Mucosa of descending colon (tissue), 3 donors: Measurements from ENCODE around the gene SCAMP3. TPM values are rescaled to one million over a fixed set of nuclear protein-coding genes. Genes with fewer than 3 reads are reported as not detected.

Source experiments
- ATAC-seq: fragments of 200-7000 bp; cut with Tn5 transposase; one replicate; pipeline ENCODE4 v1.9.1; 2020; ENCODE audit warnings: mild to moderate bottlenecking, moderate library complexity
- DNase-seq, 3 donors: peaks; one replicate each; pipeline ENCODE4 v3.0.0-alpha.2; 2020
- H3K36me3 ChIP-seq: fragments of 200-600 bp; one replicate; pipeline ENCODE4 v1.8.0; 2021; ENCODE audit warnings: low read depth, mild to moderate bottlenecking
- H3K4me1 ChIP-seq: fragments of 200-600 bp; one replicate; pipeline ENCODE4 v1.8.0; 2021; ENCODE audit warnings: low read depth, mild to moderate bottlenecking
- H3K4me3 ChIP-seq: fragments of 200-600 bp; one replicate; pipeline ENCODE4 v1.8.0; 2021; ENCODE audit warnings: mild to moderate bottlenecking
- H3K9me3 ChIP-seq: fragments of 200-600 bp; one replicate; pipeline ENCODE4 v1.8.0; 2021; ENCODE audit warnings: mild to moderate bottlenecking
- CTCF ChIP-seq: fragments of 200-600 bp; IDR thresholded peaks from one replicate; pipeline ENCODE4 v1.8.0; 2022; ENCODE audit warnings: antibody characterized with exemption, mild to moderate bottlenecking
- intact Hi-C, 2 donors: fragments of 100-400 bp; cut with DNase I in 1 of 2; cut with micrococcal nuclease in 1 of 2; formaldehyde crosslinking; loops; one replicate each; pipeline versions ENCODE4 v1.11.0 to v1.11.1; 2022; cut with DNase I, micrococcal nuclease
- long read RNA-seq, 2 donors: library from polyadenylated mRNA; unstranded; transcript quantifications; one replicate each; pipeline ENCODE4 v2.0.0, GENCODE V29; 2019 to 2021
- total RNA-seq, 3 donors: library from RNA; stranded (reverse); fragmentation: NEBNext Ultra II Directional in 2 of 3; extraction: Animal tissue kit (Norgen Biotek cat#: 25700) in 2 of 3; gene quantifications; one replicate each; pipeline versions ENCODE4 v1.2.1 to v1.2.4, GENCODE V29; 2021 to 2023
- donor health status: DM: no; HTN: no; CAD: no; lungs with moderate emphysema.
- donor health status: DM: no; HTN: no; CAD: no.
- donor health status: DM: no; HTN: yes; CAD: no.

SCAMP3 gene
- total RNA-seq = 10 to 100 TPM; 43.6 to 53.4 (median 46.8) TPM
- long read RNA-seq, donor 1, transcript SCAMP3-201 (9 exons, 1,446 nt) = major isoform, 34 of 57 reads
- long read RNA-seq, donor 1, transcript SCAMP3-202 (8 exons, 1,537 nt) = minor isoform, 9 of 57 reads
- long read RNA-seq, donor 1, partial matches to known transcripts = 4 of 57 reads
- long read RNA-seq, donor 1, other reads (novel, unspliced or antisense) = 10 of 57 reads
- long read RNA-seq, donor 2, transcript SCAMP3-201 (9 exons, 1,446 nt) = major isoform, 26 of 36 reads
- long read RNA-seq, donor 2, partial matches to known transcripts = 1 of 36 reads
- long read RNA-seq, donor 2, other reads (novel, unspliced or antisense) = 7 of 36 reads

- ATAC-seq (peak; percentile 97), DNase-seq (peak; percentile 91 to 97 (median 94))
- TF ChIP-seq CTCF = no peak
- H3K9me3 ChIP-seq = no peaks in the 10 kb centered on the region
- peak within 1 kb of the TSS; percentile 62 for H3K4me3 ChIP-seq
- peaks cover 13% of the 10 kb centered on the region for H3K4me1 ChIP-seq
- intact Hi-C loops = no loop called here
- peaks cover 5% of the 10 kb centered on the region for H3K36me3 ChIP-seq
Observed at GRCh38 chr1:155261852-155262673, at the start of gene SCAMP3. Gene SCAMP3 (minus strand): TSS chr1:155262360. CDS start chr1:155262151, 209 bp downstream.

GRCh38 chr1:155309423-155310021, 47.4 kb upstream of the SCAMP3 start:
- peak; percentile 14 for ATAC-seq
- intact Hi-C loops = no loop called here
- no peak for TF ChIP-seq CTCF
- Histone ChIP-seq H3K36me3 (peaks cover 3% of the 10 kb centered on the region), H3K4me1 (peaks cover 13% of the 10 kb centered on the region), H3K4me3 (peak overlapping the region; percentile 68), H3K9me3 (no peaks in the 10 kb centered on the region)
- DNase-seq = peak; percentile 51 to 71 (median 71)

DNA sequence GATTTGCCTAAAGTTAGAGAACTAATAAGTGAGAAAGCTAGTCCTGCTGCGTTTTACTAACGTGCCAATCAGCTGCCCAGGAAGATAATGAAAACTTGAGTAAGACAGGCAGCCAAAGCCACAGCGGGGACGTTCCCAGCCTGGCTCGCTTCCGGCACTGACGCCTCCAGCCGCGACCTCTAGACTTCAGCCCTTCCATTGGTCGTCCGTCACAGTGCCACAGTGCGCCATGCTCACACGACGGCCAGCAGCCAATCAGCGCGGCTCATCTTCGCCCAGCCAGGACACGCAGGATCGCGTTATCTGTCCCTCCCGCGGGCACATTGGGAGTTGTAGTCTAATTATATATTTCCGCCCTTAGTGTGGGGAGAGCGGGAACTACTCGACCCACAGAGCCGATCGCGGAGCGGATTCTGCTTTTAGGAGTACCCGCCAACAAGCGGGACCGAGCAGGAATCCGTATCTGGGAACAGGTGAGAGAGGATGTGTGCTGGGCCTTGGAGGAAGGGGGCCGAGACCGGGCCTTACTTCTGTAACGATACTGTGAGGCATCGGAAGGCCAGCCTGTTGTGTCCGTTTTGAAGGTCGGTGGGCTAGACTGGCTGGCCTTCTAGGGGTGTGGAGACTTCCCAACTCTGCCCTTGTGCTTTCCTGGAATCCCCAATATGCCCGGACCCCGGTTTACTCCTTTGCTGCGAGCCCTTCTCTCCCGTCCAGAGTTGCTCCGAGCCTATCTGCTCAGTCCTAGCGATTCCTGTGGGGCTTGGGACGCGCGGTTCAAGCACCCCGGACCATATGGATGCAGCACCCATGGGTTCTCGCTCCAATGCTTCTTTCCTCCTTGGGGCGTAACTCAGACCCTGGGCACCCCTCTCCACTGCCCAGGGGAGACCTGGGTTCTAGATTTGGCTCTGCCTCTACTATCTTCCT, 46.6 kb upstream of the SCAMP3 start, which contains the start of gene FDPS:
Gene FDPS, plus strand, starts transcription at position 374 of the 930 bp plus-strand sequence. CDS start 924 bp downstream, outside the sequence.
- intact Hi-C loops = no loop called here
- peak within 1 kb of the TSS; percentile 68 for H3K4me3 ChIP-seq
- H3K9me3 ChIP-seq = no peaks in the 10 kb centered on the region
- DNase-seq (peak; percentile 98 to 100 (median 98)), ATAC-seq (peak; percentile 97)
- peaks cover 3% of the 10 kb centered on the region for H3K36me3 ChIP-seq
- H3K4me1 ChIP-seq = peaks cover 13% of the 10 kb centered on the region
- TF ChIP-seq CTCF = peak; percentile 17

- no peaks in the 10 kb centered on the region for H3K9me3 ChIP-seq
- TF ChIP-seq CTCF = no peak
- no peak overlapping the region for H3K4me3 ChIP-seq
- no peak for ATAC-seq
- no peak for DNase-seq
- H3K36me3 ChIP-seq = peaks cover 3% of the 10 kb centered on the region
- peaks cover 13% of the 10 kb centered on the region for H3K4me1 ChIP-seq
- intact Hi-C loops = no loop called here
Observed at GRCh38 chr1:155307247-155307740, 45.1 kb upstream of the SCAMP3 start.
